Neuronal stem cell (in vitro differentiated cells): Measurements from ENCODE around the gene ZSCAN29.

Experiments
- DNase-seq: peaks from one replicate; pipeline ENCODE4 v3.0.0-alpha.2; 2013; ENCODE audit warnings: low spot score
- H2AFZ ChIP-seq: one replicate; pipeline ENCODE4 v1.6.1; 2013; ENCODE audit warnings: mild to moderate bottlenecking, low read length, inconsistent platforms
- H2AK5ac ChIP-seq: 2 replicates; pipeline ENCODE4 v1.6.1; 2013; ENCODE audit warnings: low read depth, mild to moderate bottlenecking, inconsistent platforms, low read length, moderate library complexity, mixed read lengths
- H2BK120ac ChIP-seq: 2 replicates; pipeline ENCODE4 v1.6.1; 2013; ENCODE audit warnings: low read depth, mild to moderate bottlenecking, inconsistent platforms, low read length, moderate library complexity, mixed read lengths
- H2BK12ac ChIP-seq: one replicate; pipeline ENCODE4 v1.6.1; 2013; ENCODE audit warnings: low read length, inconsistent platforms
- H2BK15ac ChIP-seq: 2 replicates; pipeline ENCODE4 v1.6.1; 2013; ENCODE audit warnings: mild to moderate bottlenecking, low read length, inconsistent platforms, mixed read lengths
- H2BK5ac ChIP-seq: one replicate; pipeline ENCODE4 v1.6.1; 2013; ENCODE audit warnings: inconsistent platforms, mild to moderate bottlenecking, low read length, moderate library complexity
- H3K14ac ChIP-seq: one replicate; pipeline ENCODE4 v1.6.1; 2013; ENCODE audit warnings: low read length, inconsistent platforms
- H3K18ac ChIP-seq: 2 replicates; pipeline ENCODE4 v1.6.1; 2013; ENCODE audit warnings: low read length, inconsistent platforms
- H3K23ac ChIP-seq: 2 replicates; pipeline ENCODE4 v1.6.1; 2013; ENCODE audit warnings: low read depth, mild to moderate bottlenecking, mixed read lengths, low read length, inconsistent platforms; ENCODE audit not compliant: poor library complexity
- H3K27ac ChIP-seq: replicated peaks from 3 replicates; pipeline ENCODE4 v1.5.1; 2013; ENCODE audit warnings: low read length, inconsistent platforms
- H3K27me3 ChIP-seq, 3 experiments: 2 replicates each; pipeline ENCODE4 v1.6.1; 2013; ENCODE audit warnings: low read length in 3 of 3, mild to moderate bottlenecking in 2 of 3, inconsistent platforms in 1 of 3, low read depth in 1 of 3, mixed read lengths in 1 of 3, moderate library complexity in 1 of 3; ENCODE audit not compliant: control insufficient read depth in 3 of 3, insufficient read depth in 3 of 3
- H3K36me3 ChIP-seq, 2 donors: replicated peaks in 1 of 2; 2 replicates each; pipeline ENCODE4 v1.6.1; 2013; ENCODE audit warnings: low read length in 2 of 2; ENCODE audit not compliant: control insufficient read depth in 2 of 2, insufficient read depth in 2 of 2
- H3K4ac ChIP-seq: 2 replicates; pipeline ENCODE4 v1.6.1; 2013; ENCODE audit warnings: inconsistent platforms, mild to moderate bottlenecking, low read length, moderate library complexity
- H3K4me1 ChIP-seq, 2 donors: 1 replicate in 1 of 2; 2 replicates in 1 of 2; pipeline ENCODE4 v1.6.1; 2013; ENCODE audit warnings: low read length in 2 of 2, low read depth in 1 of 2; ENCODE audit not compliant: control insufficient read depth in 2 of 2, insufficient read depth in 1 of 2
- H3K4me2 ChIP-seq: one replicate; pipeline ENCODE4 v1.6.1; 2013; ENCODE audit warnings: mild to moderate bottlenecking, low read length, inconsistent platforms; ENCODE audit not compliant: insufficient read depth, poor library complexity, severe bottlenecking
- H3K4me3 ChIP-seq, 2 donors: 2 replicates each; pipeline ENCODE4 v1.5.1; 2013; ENCODE audit warnings: low read length in 2 of 2, mild to moderate bottlenecking in 2 of 2, inconsistent platforms in 1 of 2, moderate library complexity in 1 of 2
- H3K79me1 ChIP-seq: one replicate; pipeline ENCODE4 v1.6.1; 2013; ENCODE audit warnings: low read depth, mild to moderate bottlenecking, inconsistent platforms, low read length, moderate library complexity
- H3K9ac ChIP-seq: one replicate; pipeline ENCODE4 v1.6.1; 2013; ENCODE audit warnings: mild to moderate bottlenecking, low read depth, low read length, inconsistent platforms; ENCODE audit not compliant: poor library complexity
- H3K9me3 ChIP-seq, 2 donors: replicated peaks in 1 of 2; 2 replicates each; pipeline versions ENCODE3 to v1.6.1; 2013; ENCODE audit warnings: low read length in 2 of 2, mild to moderate bottlenecking in 2 of 2, inconsistent platforms in 1 of 2, low read depth in 1 of 2, mixed read lengths in 1 of 2, moderate library complexity in 1 of 2; ENCODE audit not compliant: control insufficient read depth in 2 of 2, insufficient read depth in 1 of 2
- H4K8ac ChIP-seq: one replicate; pipeline ENCODE4 v1.6.1; 2013; ENCODE audit warnings: low read depth, mild to moderate bottlenecking, inconsistent platforms, low read length, moderate library complexity
- H4K91ac ChIP-seq: one replicate; pipeline ENCODE4 v1.6.1; 2013; ENCODE audit warnings: low read length, low read depth, mild to moderate bottlenecking, inconsistent platforms; ENCODE audit not compliant: poor library complexity
- WGBS, 2 donors: extraction: QIAGEN DNeasy Blood & Tissue Kit; methylation state at CpG; one replicate each; pipeline ENCODE4 v1.1.7; 2013; ENCODE audit warnings: missing lambda C conversion rate in 2 of 2, mixed read lengths in 1 of 2; ENCODE audit not compliant: insufficient read length in 2 of 2, insufficient replicate concordance in 1 of 2; ENCODE audit errors: extremely low coverage in 2 of 2; 5-methylcytosine and 5-hydroxymethylcytosine counted together

ZSCAN29 gene

GRCh38 chr15:43318990-43319771 lies 51.7 kb downstream of the ZSCAN29 start:
- no peak overlapping the region for H3K4me2 ChIP-seq
- H3K18ac ChIP-seq: no peak overlapping the region
- no peak overlapping the region for H4K91ac ChIP-seq
- no peak overlapping the region for H3K4me3 ChIP-seq
- no CpG with 5 or more reads among the region's 4 CpGs for WGBS, 2 donors
- H3K14ac ChIP-seq: no peak overlapping the region
- no peak for DNase-seq
- no peaks in the 10 kb centered on the region for H3K36me3 ChIP-seq
- no peaks in the 10 kb centered on the region for H3K79me1 ChIP-seq
- H2BK12ac ChIP-seq: no peak overlapping the region
- no peak overlapping the region for H2AFZ ChIP-seq
- H3K9me3 ChIP-seq: no peaks in the 10 kb centered on the region
- H3K9ac ChIP-seq: no peak overlapping the region
- H2BK120ac ChIP-seq: no peak overlapping the region
- H2BK5ac ChIP-seq: no peak overlapping the region
- no peak overlapping the region for H4K8ac ChIP-seq
- no peak overlapping the region for H3K23ac ChIP-seq
- peaks cover 0 to 3% of the 10 kb centered on the region in 2 donors for H3K4me1 ChIP-seq
- no peak overlapping the region for H2BK15ac ChIP-seq
- peaks cover 0 to 14% (median 0%) of the 10 kb centered on the region in 3 experiments for H3K27me3 ChIP-seq
- H3K27ac ChIP-seq: no peak overlapping the region
- H2AK5ac ChIP-seq: no peak overlapping the region
- H3K4ac ChIP-seq: no peak overlapping the region

GRCh38 chr15:43317566-43318184 lies 53.2 kb downstream of the ZSCAN29 start:
- Histone ChIP-seq H3K23ac (no peak overlapping the region), H2AK5ac (no peak overlapping the region), H3K4me1 (peaks cover 0 to 3% of the 10 kb centered on the region in 2 donors), H3K4ac (no peak overlapping the region), H3K18ac (no peak overlapping the region), H2BK12ac (no peak overlapping the region), H2BK15ac (no peak overlapping the region), H4K91ac (no peak overlapping the region), H3K27me3 (peaks cover 0 to 16% (median 0%) of the 10 kb centered on the region in 3 experiments), H2BK5ac (no peak overlapping the region), H3K9me3 (no peaks in the 10 kb centered on the region), H3K27ac (no peak overlapping the region), H3K4me3 (no peak overlapping the region), H4K8ac (no peak overlapping the region), H3K36me3 (no peaks in the 10 kb centered on the region), H2BK120ac (no peak overlapping the region), H3K14ac (no peak overlapping the region), H3K79me1 (no peaks in the 10 kb centered on the region), H3K4me2 (no peak overlapping the region), H2AFZ (no peak overlapping the region), H3K9ac (no peak overlapping the region)
- WGBS, 2 donors: no CpG with 5 or more reads among the region's 8 CpGs
- no peak for DNase-seq

GRCh38 chr15:43316971-43317346 lies 53.9 kb downstream of the ZSCAN29 start:
- H2BK12ac ChIP-seq: no peak overlapping the region
- no peak overlapping the region for H2BK5ac ChIP-seq
- peaks cover 0 to 20% (median 0%) of the 10 kb centered on the region in 3 experiments for H3K27me3 ChIP-seq
- H2AFZ ChIP-seq: no peak overlapping the region
- H2BK15ac ChIP-seq: no peak overlapping the region
- H3K4me1 ChIP-seq: peaks cover 0 to 3% of the 10 kb centered on the region in 2 donors
- no peaks in the 10 kb centered on the region for H3K79me1 ChIP-seq
- no peak for DNase-seq
- no CpG with 5 or more reads among the region's 1 CpG for WGBS, 2 donors
- H3K9ac ChIP-seq: no peak overlapping the region
- H3K4ac ChIP-seq: no peak overlapping the region
- no peak overlapping the region for H3K4me2 ChIP-seq
- no peak overlapping the region for H3K18ac ChIP-seq
- no peak overlapping the region for H4K8ac ChIP-seq
- no peak overlapping the region for H4K91ac ChIP-seq
- H3K14ac ChIP-seq: no peak overlapping the region
- no peak overlapping the region for H3K23ac ChIP-seq
- no peaks in the 10 kb centered on the region for H3K9me3 ChIP-seq
- no peaks in the 10 kb centered on the region for H3K36me3 ChIP-seq
- H2AK5ac ChIP-seq: no peak overlapping the region
- no peak overlapping the region for H3K4me3 ChIP-seq
- no peak overlapping the region for H3K27ac ChIP-seq
- no peak overlapping the region for H2BK120ac ChIP-seq
